Hepatocyte (in vitro differentiated cells): ENCODE results near the gene ARHGEF40.

ENCODE experiments used
- CTCF ChIP-seq: fragments of 200-600 bp; sonication (generic); IDR thresholded peaks from 2 replicates; pipeline ENCODE4 v1.5.1; 2016; ENCODE audit warnings: antibody characterized with exemption, mild to moderate bottlenecking; ENCODE audit not compliant: poor library complexity
- EZH2phosphoT487 ChIP-seq: fragments of 200-600 bp; sonication (generic); IDR thresholded peaks from one replicate; pipeline ENCODE4 v1.6.1; 2018; ENCODE audit warnings: antibody characterized with exemption, mild to moderate bottlenecking, low read depth, moderate library complexity; ENCODE audit not compliant: unreplicated experiment, severe bottlenecking

GRCh38 chr14:21037156-21037555 is 32.9 kb upstream of the ARHGEF40 start:
- TF ChIP-seq CTCF (no peak), EZH2phosphoT487 (no peak)
